NOMO-1 treated with dmso at 0.1 percent for 144 hours (cell line): Measurements from ENCODE around the gene DCP1B.

Experiments
- DNase-seq: peaks from one replicate; lab custom pipeline; 2025; ENCODE audit not compliant: unreplicated experiment; lab: John Stamatoyannopoulos, UW

DCP1B gene

GRCh38 chr12:2017546-2018337 is 13.5 kb upstream of the DCP1B start:
- no peak for DNase-seq

- DNase-seq: no peak
Observed at GRCh38 chr12:2016862-2017545, 12.7 kb upstream of the DCP1B start.

- no peak for DNase-seq
Observed at GRCh38 chr12:2014231-2014630, 10.0 kb upstream of the DCP1B start.

GRCh38 chr12:2013527-2014223 is 9.4 kb upstream of the DCP1B start:
- DNase-seq: no peak

GRCh38 chr12:2013086-2013485 is 8.8 kb upstream of the DCP1B start:
- no peak for DNase-seq

- no peak for DNase-seq
Observed at GRCh38 chr12:2011643-2012607, 7.7 kb upstream of the DCP1B start.

- DNase-seq: no peak
Observed at GRCh38 chr12:2009623-2010022, 5.4 kb upstream of the DCP1B start.

- DNase-seq: no peak
Observed at GRCh38 chr12:2008677-2009076, 4.4 kb upstream of the DCP1B start.

GRCh38 chr12:2003676-2004112 is 563 bp downstream of the DCP1B start:
- no peak for DNase-seq

- DNase-seq: peak; percentile 59
Observed at GRCh38 chr12:1995205-1995896, 8.9 kb downstream of the DCP1B start.

GRCh38 chr12:1994429-1995143 is 9.7 kb downstream of the DCP1B start:
- no peak for DNase-seq

- DNase-seq: peak; percentile 16
Observed at GRCh38 chr12:1993871-1994371, 10.3 kb downstream of the DCP1B start.

GRCh38 chr12:1993341-1993740 is 10.9 kb downstream of the DCP1B start:
- DNase-seq: peak; percentile 5

- no peak for DNase-seq
Observed at GRCh38 chr12:1992732-1993131, 11.5 kb downstream of the DCP1B start.

GRCh38 chr12:1989111-1989510 is 15.1 kb downstream of the DCP1B start:
- DNase-seq: no peak

- DNase-seq: no peak
Observed at GRCh38 chr12:1984759-1985158, 19.5 kb downstream of the DCP1B start.

GRCh38 chr12:1980282-1980681 is 24.0 kb downstream of the DCP1B start:
- no peak for DNase-seq

- DNase-seq: no peak
Observed at GRCh38 chr12:1978078-1978862, 26.0 kb downstream of the DCP1B start.

GRCh38 chr12:1977588-1977987 is 26.7 kb downstream of the DCP1B start:
- DNase-seq: no peak
